H9 (cell line): ENCODE results near the gene ROCK2. TPM values are rescaled to one million over a fixed set of nuclear protein-coding genes. Genes with fewer than 3 reads are reported as not detected.

ENCODE experiments used
- DNase-seq: peaks from one replicate; pipeline ENCODE4 v3.0.0-alpha.2; 2017
- H2AFZ ChIP-seq: one replicate; pipeline ENCODE4 v1.6.1; 2013; ENCODE audit warnings: mild to moderate bottlenecking, low read length, control low read depth, moderate library complexity
- H2AK5ac ChIP-seq: 2 replicates; pipeline ENCODE4 v1.6.1; 2013; ENCODE audit warnings: low read length, control low read depth, mixed read lengths; ENCODE audit not compliant: insufficient read length
- H2BK120ac ChIP-seq: one replicate; pipeline ENCODE4 v1.6.1; 2013; ENCODE audit warnings: low read depth, mild to moderate bottlenecking, low read length, control low read depth, inconsistent platforms; ENCODE audit not compliant: poor library complexity, severe bottlenecking
- H2BK12ac ChIP-seq: 2 replicates; pipeline ENCODE4 v1.6.1; 2013; ENCODE audit warnings: low read length, control low read depth, mixed read lengths, low read depth; ENCODE audit not compliant: insufficient read length
- H2BK15ac ChIP-seq: 2 replicates; pipeline ENCODE4 v1.6.1; 2013; ENCODE audit warnings: low read depth, low read length, control low read depth
- H2BK20ac ChIP-seq: one replicate; pipeline ENCODE4 v1.6.1; 2013; ENCODE audit warnings: low read depth, mild to moderate bottlenecking, low read length, control low read depth, inconsistent platforms; ENCODE audit not compliant: poor library complexity, severe bottlenecking
- H2BK5ac ChIP-seq: 2 replicates; pipeline ENCODE4 v1.6.1; 2013; ENCODE audit warnings: low read length, control low read depth, mixed read lengths; ENCODE audit not compliant: insufficient read length
- H3K14ac ChIP-seq: 2 replicates; pipeline ENCODE4 v1.6.1; 2013; ENCODE audit warnings: low read length, control low read depth; ENCODE audit not compliant: insufficient read depth
- H3K18ac ChIP-seq: 2 replicates; pipeline ENCODE4 v1.6.1; 2013; ENCODE audit warnings: low read depth, mild to moderate bottlenecking, mixed read lengths, low read length, control low read depth; ENCODE audit not compliant: insufficient read length
- H3K23ac ChIP-seq: 2 replicates; pipeline ENCODE4 v1.6.1; 2013; ENCODE audit warnings: low read length, control low read depth, mixed read lengths, low read depth; ENCODE audit not compliant: insufficient read length
- H3K23me2 ChIP-seq: 2 replicates; pipeline ENCODE4 v1.6.1; 2013; ENCODE audit warnings: low read depth, mild to moderate bottlenecking, mixed read lengths, low read length, control low read depth; ENCODE audit not compliant: insufficient read length, poor library complexity, severe bottlenecking
- H3K27ac ChIP-seq: 2 replicates; pipeline ENCODE4 v1.5.1; 2013; ENCODE audit warnings: low read length, control low read depth, mixed read lengths, low read depth; ENCODE audit not compliant: insufficient read length
- H3K27me3 ChIP-seq: 2 replicates; pipeline ENCODE4 v1.6.1; 2013; ENCODE audit warnings: low read length, control low read depth, inconsistent platforms; ENCODE audit not compliant: insufficient read depth
- H3K4ac ChIP-seq: 2 replicates; pipeline ENCODE4 v1.6.1; 2013; ENCODE audit warnings: low read depth, mild to moderate bottlenecking, control low read depth, inconsistent platforms, low read length, moderate library complexity
- H3K4me1 ChIP-seq: 2 replicates; pipeline ENCODE4 v1.6.1; 2013; ENCODE audit warnings: low read length, control low read depth, inconsistent platforms; ENCODE audit not compliant: insufficient read depth
- H3K4me2 ChIP-seq: 2 replicates; pipeline ENCODE4 v1.6.1; 2013; ENCODE audit warnings: low read length, control low read depth, mixed read lengths; ENCODE audit not compliant: insufficient read length, insufficient read depth
- H3K56ac ChIP-seq: 2 replicates; pipeline ENCODE4 v1.6.1; 2013; ENCODE audit warnings: low read depth, mild to moderate bottlenecking, mixed read lengths, low read length, control low read depth; ENCODE audit not compliant: insufficient read length
- H3K79me1 ChIP-seq: 2 replicates; pipeline ENCODE4 v1.6.1; 2013; ENCODE audit warnings: low read depth, mild to moderate bottlenecking, moderate library complexity, low read length, control low read depth, inconsistent platforms; ENCODE audit not compliant: insufficient read depth, poor library complexity, severe bottlenecking
- H3K79me2 ChIP-seq: 2 replicates; pipeline ENCODE4 v1.6.1; 2013; ENCODE audit warnings: low read length, control low read depth, inconsistent platforms; ENCODE audit not compliant: insufficient read depth
- H3K9ac ChIP-seq: 2 replicates; pipeline ENCODE4 v1.6.1; 2013; ENCODE audit warnings: low read length, control low read depth, mixed read lengths; ENCODE audit not compliant: insufficient read length; ENCODE audit errors: extremely low read depth
- H3K9me3 ChIP-seq: one replicate; pipeline ENCODE4 v1.6.1; 2013; ENCODE audit warnings: low read depth, low read length, inconsistent platforms; ENCODE audit not compliant: control insufficient read depth
- H3T11ph ChIP-seq: one replicate; pipeline ENCODE4 v1.6.1; 2013; ENCODE audit warnings: mild to moderate bottlenecking, low read length, control low read depth, inconsistent platforms
- H4K20me1 ChIP-seq: one replicate; pipeline ENCODE4 v1.6.1; 2013; ENCODE audit not compliant: control insufficient read depth, insufficient read length, insufficient read depth
- H4K5ac ChIP-seq: 2 replicates; pipeline ENCODE4 v1.6.1; 2013; ENCODE audit warnings: low read depth, mild to moderate bottlenecking, mixed read lengths, low read length, control low read depth; ENCODE audit not compliant: insufficient read length
- H4K8ac ChIP-seq: replicated peaks from 2 replicates; pipeline ENCODE4 v1.6.1; 2013; ENCODE audit warnings: low read length, control low read depth, mixed read lengths, low read depth; ENCODE audit not compliant: insufficient read length
- H4K91ac ChIP-seq: 2 replicates; pipeline ENCODE4 v1.6.1; 2013; ENCODE audit warnings: low read depth, mild to moderate bottlenecking, moderate library complexity, mixed read lengths, low read length, control low read depth; ENCODE audit not compliant: insufficient read length
- H3K27ac Mint-ChIP-seq, 3 experiments: 2 replicates in 2 of 3; 3 replicates in 1 of 3; pipeline ENCODE4 v1.8.0; 2020 to 2021; ENCODE audit warnings: mixed read lengths in 3 of 3, mild to moderate bottlenecking in 1 of 3, moderate library complexity in 1 of 3
- H3K27me3 Mint-ChIP-seq: 2 replicates; pipeline ENCODE4 v1.8.0; 2021; ENCODE audit warnings: low read depth, mild to moderate bottlenecking, moderate library complexity, mixed read lengths
- H3K36me3 Mint-ChIP-seq, 3 experiments: 2 replicates in 2 of 3; 3 replicates in 1 of 3; pipeline ENCODE4 v1.8.0; 2020 to 2021; ENCODE audit warnings: low read depth in 3 of 3, mixed read lengths in 3 of 3; ENCODE audit not compliant: insufficient read depth in 1 of 3
- H3K4me1 Mint-ChIP-seq, 2 experiments: 2 replicates each; pipeline ENCODE4 v1.8.0; 2020; ENCODE audit warnings: mixed read lengths in 2 of 2
- H3K4me3 Mint-ChIP-seq, 2 experiments: 2 replicates in 1 of 2; 3 replicates in 1 of 2; pipeline ENCODE4 v1.8.0; 2020 to 2021; ENCODE audit warnings: mild to moderate bottlenecking in 2 of 2, mixed read lengths in 2 of 2, moderate library complexity in 1 of 2
- H3K9me3 Mint-ChIP-seq, 2 experiments: 2 replicates in 1 of 2; 3 replicates in 1 of 2; pipeline ENCODE4 v1.8.0; 2020; ENCODE audit warnings: mild to moderate bottlenecking in 2 of 2, mixed read lengths in 2 of 2, moderate library complexity in 1 of 2
- CTCF ChIP-seq: fragments of 200-600 bp; sonication (generic); conservative IDR thresholded peaks from 3 replicates; pipeline ENCODE4 v1.8.0; 2021; ENCODE audit warnings: antibody characterized with exemption, mild to moderate bottlenecking
- WGBS: extraction: QIAGEN DNeasy Blood & Tissue Kit; methylation state at CpG from one replicate; pipeline ENCODE4 v1.1.7; 2013; ENCODE audit warnings: missing lambda C conversion rate, low lambda C conversion rate, mixed read lengths; ENCODE audit not compliant: insufficient read length; ENCODE audit errors: extremely low coverage; 5-methylcytosine and 5-hydroxymethylcytosine counted together
- long read RNA-seq: library from polyadenylated mRNA; unstranded; transcript quantifications from one replicate; pipeline ENCODE4 v2.0.0, GENCODE V29; 2020
- total RNA-seq: library from RNA; stranded (reverse); gene quantifications from 2 replicates; pipeline ENCODE4 v1.2.1, GENCODE V29; 2021

ROCK2 gene
- total RNA-seq, result 33.2 and 35.1 TPM in 2 replicates
- long read RNA-seq, partial matches to known transcripts, result 5 of 5 reads
- long read RNA-seq, other reads (novel, unspliced or antisense), result 0 of 5 reads

GRCh38 chr2:11344342-11344955 lies at the start of gene ROCK2:
Gene ROCK2 (minus strand): TSS chr2:11344636. CDS start chr2:11344136, 500 bp downstream.
- H4K91ac ChIP-seq, result no peak within 1 kb of the TSS
- no peak for TF ChIP-seq CTCF
- H2BK20ac ChIP-seq, result no peak within 1 kb of the TSS
- Mint-ChIP-seq H3K9me3 (no peaks in the 10 kb centered on the region), H3K4me1 (peaks cover 36 to 44% of the 10 kb centered on the region in 2 experiments), H3K27ac (peak within 1 kb of the TSS; percentile 84 to 96 (median 96)), H3K27me3 (no peaks in the 10 kb centered on the region; the same call in 1 of the 2 replicates), H3K36me3 (peaks cover 0 to 2% (median 0%) of the 10 kb centered on the region in 3 experiments; a peak in 1 of 7 replicates), H3K4me3 (peak within 1 kb of the TSS; percentile 95 to 99)
- peak; percentile 90 for DNase-seq
- H2BK120ac ChIP-seq, result no peak within 1 kb of the TSS
- no peak within 1 kb of the TSS for H2BK5ac ChIP-seq
- H3K4ac ChIP-seq, result no peak within 1 kb of the TSS
- peaks cover 19% of the 10 kb centered on the region for H3K23me2 ChIP-seq
- H3K56ac ChIP-seq, result no peak within 1 kb of the TSS
- H4K5ac ChIP-seq, result no peak within 1 kb of the TSS
- no peak within 1 kb of the TSS for H2BK12ac ChIP-seq
- WGBS, result no CpG with 5 or more reads among the region's 90 CpGs
- H3K79me1 ChIP-seq, result no peaks in the 10 kb centered on the region
- H2BK15ac ChIP-seq, result no peak within 1 kb of the TSS
- peak within 1 kb of the TSS; percentile 52 for H3K18ac ChIP-seq
- peak within 1 kb of the TSS; percentile 65 for H3K9ac ChIP-seq
- no peaks in the 10 kb centered on the region for H4K20me1 ChIP-seq
- peak within 1 kb of the TSS; percentile 65; the same call in 1 of the 2 replicates for H3K14ac ChIP-seq
- H3K79me2 ChIP-seq, result peaks cover 17% of the 10 kb centered on the region
- no peak within 1 kb of the TSS for H4K8ac ChIP-seq
- peak within 1 kb of the TSS; percentile 17 for H3K27ac ChIP-seq
- no peak within 1 kb of the TSS for H2AK5ac ChIP-seq
- peaks cover 6% of the 10 kb centered on the region for H3K4me1 ChIP-seq
- no peak within 1 kb of the TSS for H3T11ph ChIP-seq
- no peak within 1 kb of the TSS for H2AFZ ChIP-seq
- H3K27me3 ChIP-seq, result no peaks in the 10 kb centered on the region
- no peak within 1 kb of the TSS for H3K23ac ChIP-seq
- H3K4me2 ChIP-seq, result peak within 1 kb of the TSS; percentile 85
- no peaks in the 10 kb centered on the region for H3K9me3 ChIP-seq
